KMS-11 (cell line): ENCODE results near the gene ELF5.

Experiments
- H2AFZ ChIP-seq: fragments of 200-600 bp; sonication (generic); 2 replicates; pipeline ENCODE4 v1.6.1; 2016; ENCODE audit warnings: antibody characterized with exemption, mixed run types, low read depth
- H3K27ac ChIP-seq: fragments of 200-600 bp; sonication (generic); 2 replicates; pipeline ENCODE4 v1.6.1; 2016; ENCODE audit warnings: mild to moderate bottlenecking, mixed run types
- H3K27me3 ChIP-seq: fragments of 200-600 bp; sonication (generic); 2 replicates; pipeline ENCODE4 v1.6.1; 2017; ENCODE audit warnings: mild to moderate bottlenecking, low read depth, mixed run types, moderate library complexity; ENCODE audit not compliant: insufficient read depth
- H3K36me3 ChIP-seq: fragments of 200-600 bp; sonication (generic); 2 replicates; pipeline ENCODE4 v1.6.1; 2017; ENCODE audit warnings: mild to moderate bottlenecking, mixed run types; ENCODE audit not compliant: insufficient read depth
- H3K4me1 ChIP-seq: fragments of 200-600 bp; sonication (generic); 2 replicates; pipeline ENCODE4 v1.6.1; 2016; ENCODE audit warnings: mild to moderate bottlenecking, low read depth, mixed run types; ENCODE audit not compliant: poor library complexity, severe bottlenecking
- H3K4me2 ChIP-seq: fragments of 200-600 bp; sonication (generic); 2 replicates; pipeline ENCODE4 v1.7.0; 2016; ENCODE audit warnings: mild to moderate bottlenecking, mixed run types
- H3K4me3 ChIP-seq: fragments of 200-600 bp; sonication (generic); IDR thresholded peaks from 2 replicates; pipeline ENCODE4 v1.6.1; 2017; ENCODE audit warnings: low read depth, low read length, mixed read lengths; ENCODE audit not compliant: insufficient read depth
- H3K79me2 ChIP-seq: fragments of 200-600 bp; sonication (generic); 2 replicates; pipeline ENCODE4 v1.6.1; 2016; ENCODE audit warnings: low read depth, mixed run types; ENCODE audit not compliant: insufficient read depth
- H3K9ac ChIP-seq: fragments of 200-600 bp; sonication (generic); 2 replicates; pipeline ENCODE4 v1.6.1; 2016; ENCODE audit warnings: mild to moderate bottlenecking, mixed run types
- H4K20me1 ChIP-seq: fragments of 200-600 bp; sonication (generic); 2 replicates; pipeline ENCODE4 v1.6.1; 2016; ENCODE audit warnings: mild to moderate bottlenecking, mixed run types; ENCODE audit not compliant: insufficient read depth
- CTCF ChIP-seq: fragments of 200-600 bp; sonication (generic); conservative IDR thresholded peaks from 2 replicates; pipeline ENCODE4 v1.6.1; 2017; ENCODE audit warnings: low read depth, mild to moderate bottlenecking, antibody characterized with exemption, low read length, moderate library complexity, mixed read lengths

ELF5 gene

GRCh38 chr11:34536056-34536455, 22.5 kb upstream of the ELF5 start:
- Histone ChIP-seq H2AFZ (no peak overlapping the region), H3K4me3 (no peak overlapping the region), H3K27ac (no peak overlapping the region), H3K36me3 (no peaks in the 10 kb centered on the region), H3K79me2 (no peaks in the 10 kb centered on the region), H3K9ac (no peak overlapping the region), H4K20me1 (no peaks in the 10 kb centered on the region), H3K4me2 (no peak overlapping the region), H3K4me1 (no peaks in the 10 kb centered on the region), H3K27me3 (no peaks in the 10 kb centered on the region)
- no peak for TF ChIP-seq CTCF

- no peaks in the 10 kb centered on the region for H3K36me3 ChIP-seq
- H3K79me2 ChIP-seq, result no peaks in the 10 kb centered on the region
- H3K27me3 ChIP-seq, result no peaks in the 10 kb centered on the region
- H3K4me2 ChIP-seq, result no peak overlapping the region
- H3K4me1 ChIP-seq, result no peaks in the 10 kb centered on the region
- no peaks in the 10 kb centered on the region for H4K20me1 ChIP-seq
- H3K9ac ChIP-seq, result no peak overlapping the region
- TF ChIP-seq CTCF, result no peak
- H3K27ac ChIP-seq, result no peak overlapping the region
- H2AFZ ChIP-seq, result no peak overlapping the region
- no peak overlapping the region for H3K4me3 ChIP-seq
Observed at GRCh38 chr11:34534826-34535225, 21.2 kb upstream of the ELF5 start.

GRCh38 chr11:34531663-34532062, 18.1 kb upstream of the ELF5 start:
- no peaks in the 10 kb centered on the region for H3K27me3 ChIP-seq
- no peak overlapping the region for H3K4me3 ChIP-seq
- H3K4me1 ChIP-seq, result no peaks in the 10 kb centered on the region
- no peaks in the 10 kb centered on the region for H3K79me2 ChIP-seq
- no peak overlapping the region for H3K4me2 ChIP-seq
- H3K9ac ChIP-seq, result no peak overlapping the region
- no peak overlapping the region for H2AFZ ChIP-seq
- TF ChIP-seq CTCF, result no peak
- H3K36me3 ChIP-seq, result no peaks in the 10 kb centered on the region
- no peak overlapping the region for H3K27ac ChIP-seq
- H4K20me1 ChIP-seq, result no peaks in the 10 kb centered on the region

GRCh38 chr11:34530545-34531234, 17.1 kb upstream of the ELF5 start:
- no peak overlapping the region for H3K9ac ChIP-seq
- no peaks in the 10 kb centered on the region for H3K4me1 ChIP-seq
- no peak overlapping the region for H3K4me2 ChIP-seq
- no peak overlapping the region for H2AFZ ChIP-seq
- no peaks in the 10 kb centered on the region for H3K79me2 ChIP-seq
- H4K20me1 ChIP-seq, result no peaks in the 10 kb centered on the region
- no peak overlapping the region for H3K4me3 ChIP-seq
- no peak for TF ChIP-seq CTCF
- H3K36me3 ChIP-seq, result no peaks in the 10 kb centered on the region
- H3K27me3 ChIP-seq, result no peaks in the 10 kb centered on the region
- H3K27ac ChIP-seq, result no peak overlapping the region
